Measurements from ENCODE around the gene ACACB.

ACACB gene

DNA sequence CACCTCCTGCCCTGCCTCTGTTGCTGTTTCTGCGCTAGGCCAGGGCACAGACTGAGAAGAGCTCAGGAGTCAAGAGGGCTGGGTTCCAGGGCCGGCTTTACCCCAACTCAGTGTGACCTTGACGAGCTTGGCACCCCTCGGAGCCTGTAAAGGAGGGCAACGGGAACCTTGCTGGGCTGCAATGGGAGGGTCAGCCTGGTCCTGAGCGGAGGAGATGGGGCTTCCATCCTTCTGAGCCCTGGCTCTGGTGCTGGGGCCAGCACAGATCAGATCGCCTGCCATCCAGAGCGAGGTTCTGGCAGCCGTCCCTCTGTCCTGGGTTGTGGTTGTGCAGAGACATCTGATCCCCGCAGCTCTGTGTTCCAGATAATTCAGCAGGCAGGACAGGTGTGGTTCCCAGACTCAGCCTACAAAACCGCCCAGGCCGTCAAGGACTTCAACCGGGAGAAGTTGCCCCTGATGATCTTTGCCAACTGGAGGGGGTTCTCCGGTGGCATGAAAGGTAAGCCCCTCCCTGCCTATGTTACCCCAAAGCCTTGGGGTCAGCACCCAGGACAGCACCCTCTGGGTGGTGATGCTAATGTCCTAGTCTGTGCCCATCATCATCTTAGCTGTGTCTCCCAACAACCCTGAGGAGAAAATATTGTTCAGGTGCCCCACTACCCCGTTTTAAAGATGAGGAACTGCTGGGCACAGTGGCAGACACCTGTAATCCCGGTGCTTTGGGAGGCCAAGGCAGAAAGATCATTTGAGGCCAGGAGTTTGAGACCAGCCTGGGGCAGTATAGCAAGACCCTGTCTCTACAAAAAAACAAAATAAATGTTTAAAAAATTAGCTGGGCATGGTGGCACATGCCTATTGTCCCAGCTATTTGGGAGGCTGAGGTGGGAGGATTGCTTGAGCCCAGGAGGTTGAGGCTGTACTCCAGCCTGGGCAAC is 142.5 kb downstream of the ACACB start:
- DNase-seq (ENCODE audit: low read depth), result no peak

DNA sequence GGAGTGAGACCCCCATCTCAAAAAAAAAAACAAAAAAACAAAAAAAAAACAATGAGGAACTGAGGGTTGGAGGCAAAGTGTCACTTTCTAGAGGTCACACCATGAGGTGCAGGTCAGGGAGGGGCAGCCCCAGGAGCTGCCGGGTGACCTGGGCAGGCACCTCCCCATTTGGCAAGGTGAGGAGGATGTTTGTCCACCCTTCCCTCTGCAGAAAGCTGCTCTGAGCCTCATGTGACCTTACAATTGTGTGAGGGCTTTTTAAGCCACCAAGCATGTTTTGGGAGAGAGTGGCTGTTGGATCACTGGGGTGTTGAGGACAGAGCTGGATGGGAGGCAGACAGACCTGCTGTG is 143.1 kb downstream of the ACACB start:
- no peak for DNase-seq (ENCODE audit: low read depth)

DNA sequence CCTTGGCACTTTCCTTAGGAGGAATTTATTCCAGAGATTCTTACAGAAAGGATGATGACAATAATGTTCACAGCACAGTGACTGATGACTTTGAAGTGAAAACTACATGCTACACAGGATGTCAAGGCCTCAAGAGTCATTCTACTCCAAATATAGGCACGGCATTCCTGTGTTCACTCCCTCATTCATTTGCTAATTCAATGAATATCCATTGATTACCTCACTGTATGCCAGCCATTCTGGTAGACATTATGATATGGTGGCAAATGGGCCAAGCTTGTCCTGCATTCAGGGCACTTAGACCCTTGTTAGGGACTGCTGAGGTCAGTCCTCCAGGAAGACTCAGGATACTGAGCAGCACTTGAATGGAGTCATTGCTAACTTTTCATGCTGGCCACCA is 144.7 kb downstream of the ACACB start:
- no peak for DNase-seq (ENCODE audit: low read depth)

DNA sequence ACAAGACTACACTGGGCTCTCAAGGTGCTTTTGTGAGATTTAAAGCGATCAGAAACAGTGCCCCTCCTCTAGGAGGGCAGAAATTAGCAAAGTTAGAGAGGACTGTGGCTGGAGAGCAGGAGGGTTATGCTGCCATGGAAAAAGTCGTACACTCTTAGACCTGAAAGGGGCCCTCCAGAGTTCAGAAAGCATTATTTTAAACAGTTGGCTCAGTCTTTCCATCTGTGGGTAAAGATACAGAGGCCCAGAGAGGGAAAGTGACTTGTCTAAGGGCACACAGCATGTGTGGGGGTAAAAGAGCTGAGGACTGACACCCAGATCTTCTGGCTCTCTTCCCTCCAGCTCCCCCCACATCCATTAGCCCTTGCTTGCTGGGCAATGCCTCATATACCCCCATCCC is 145.6 kb downstream of the ACACB start:
- no peak for DNase-seq (ENCODE audit: low read depth)

DNA sequence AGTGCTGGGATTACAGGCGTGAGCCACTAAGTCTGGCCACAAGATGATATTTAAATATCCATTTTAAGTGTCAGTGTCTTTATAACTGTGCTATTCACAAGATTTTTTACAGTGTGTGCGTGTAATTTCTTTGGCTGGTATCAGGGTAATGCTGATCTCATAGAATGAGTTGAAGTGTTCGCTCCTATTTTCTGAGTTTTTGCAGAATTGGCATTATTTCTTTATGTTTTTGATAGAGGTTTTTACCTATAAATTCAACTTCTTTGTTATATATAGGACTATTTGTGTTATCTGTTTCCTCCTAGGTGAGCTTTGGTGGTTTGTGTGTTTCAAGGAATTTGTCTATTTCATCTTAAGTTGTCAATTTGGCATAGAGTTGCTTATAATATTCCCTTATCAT is 147.1 kb downstream of the ACACB start:
- DNase-seq (ENCODE audit: low read depth), result no peak

DNA sequence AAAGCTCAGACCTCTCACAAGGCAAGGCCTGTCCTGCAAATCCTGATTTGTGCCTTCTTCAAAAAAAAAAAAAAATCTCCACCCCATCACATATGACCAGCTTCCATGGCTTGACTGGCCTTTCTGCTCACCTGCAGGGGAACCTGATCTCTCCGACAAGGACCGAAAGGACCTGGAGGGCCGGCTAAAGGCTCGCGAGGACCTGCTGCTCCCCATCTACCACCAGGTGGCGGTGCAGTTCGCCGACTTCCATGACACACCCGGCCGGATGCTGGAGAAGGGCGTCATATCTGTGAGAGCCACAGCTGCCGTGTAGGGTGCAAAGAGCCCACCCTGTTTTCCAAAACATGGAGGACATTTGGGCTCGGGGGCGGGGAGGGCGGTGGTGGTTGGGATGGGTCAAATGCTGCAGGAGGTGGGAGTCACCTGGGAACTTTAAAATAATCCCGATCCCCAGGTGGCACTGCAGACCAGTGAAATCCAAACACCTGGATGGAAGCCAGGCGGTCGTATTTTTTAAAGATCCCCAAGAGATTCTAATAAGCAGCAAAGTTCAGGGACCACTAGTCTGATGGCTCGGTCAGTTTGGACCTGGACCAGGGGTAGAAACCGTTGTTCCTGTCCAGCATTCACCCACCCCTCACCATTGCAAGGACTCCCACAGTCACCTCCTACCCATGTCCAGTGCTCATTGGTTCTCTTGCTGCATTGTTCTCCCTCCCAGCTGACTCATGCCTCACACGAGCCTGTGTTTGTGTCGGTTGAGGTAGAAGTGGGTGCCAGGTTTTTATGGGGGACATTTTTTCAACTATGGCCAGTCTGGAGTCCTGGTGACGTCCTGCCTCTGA is 147.9 kb downstream of the ACACB start:
- DNase-seq (ENCODE audit: low read depth), result no peak

DNA sequence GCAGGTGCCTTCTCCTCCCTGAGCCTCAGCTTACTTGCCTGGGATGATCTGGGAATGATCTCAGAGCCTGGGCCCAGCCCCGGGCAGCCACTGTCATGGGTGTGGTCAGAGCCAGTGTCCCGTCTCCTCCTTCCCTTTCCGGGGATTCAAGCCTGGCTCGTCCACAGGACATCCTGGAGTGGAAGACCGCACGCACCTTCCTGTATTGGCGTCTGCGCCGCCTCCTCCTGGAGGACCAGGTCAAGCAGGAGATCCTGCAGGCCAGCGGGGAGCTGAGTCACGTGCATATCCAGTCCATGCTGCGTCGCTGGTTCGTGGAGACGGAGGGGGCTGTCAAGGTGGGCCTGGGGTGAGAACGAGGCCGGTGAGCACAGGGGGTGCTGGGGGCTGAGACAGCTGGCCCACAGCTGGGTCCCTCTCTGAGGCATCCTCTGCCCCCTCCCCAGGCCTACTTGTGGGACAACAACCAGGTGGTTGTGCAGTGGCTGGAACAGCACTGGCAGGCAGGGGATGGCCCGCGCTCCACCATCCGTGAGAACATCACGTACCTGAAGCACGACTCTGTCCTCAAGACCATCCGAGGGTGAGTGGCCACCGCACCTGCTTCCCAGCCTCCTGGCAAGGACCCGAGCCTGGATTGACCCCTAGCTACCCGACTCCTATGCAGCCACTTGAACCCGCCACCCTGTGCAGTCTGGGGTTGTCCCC is 148.7 kb downstream of the ACACB start:
- no peak for DNase-seq (ENCODE audit: low read depth)

DNA sequence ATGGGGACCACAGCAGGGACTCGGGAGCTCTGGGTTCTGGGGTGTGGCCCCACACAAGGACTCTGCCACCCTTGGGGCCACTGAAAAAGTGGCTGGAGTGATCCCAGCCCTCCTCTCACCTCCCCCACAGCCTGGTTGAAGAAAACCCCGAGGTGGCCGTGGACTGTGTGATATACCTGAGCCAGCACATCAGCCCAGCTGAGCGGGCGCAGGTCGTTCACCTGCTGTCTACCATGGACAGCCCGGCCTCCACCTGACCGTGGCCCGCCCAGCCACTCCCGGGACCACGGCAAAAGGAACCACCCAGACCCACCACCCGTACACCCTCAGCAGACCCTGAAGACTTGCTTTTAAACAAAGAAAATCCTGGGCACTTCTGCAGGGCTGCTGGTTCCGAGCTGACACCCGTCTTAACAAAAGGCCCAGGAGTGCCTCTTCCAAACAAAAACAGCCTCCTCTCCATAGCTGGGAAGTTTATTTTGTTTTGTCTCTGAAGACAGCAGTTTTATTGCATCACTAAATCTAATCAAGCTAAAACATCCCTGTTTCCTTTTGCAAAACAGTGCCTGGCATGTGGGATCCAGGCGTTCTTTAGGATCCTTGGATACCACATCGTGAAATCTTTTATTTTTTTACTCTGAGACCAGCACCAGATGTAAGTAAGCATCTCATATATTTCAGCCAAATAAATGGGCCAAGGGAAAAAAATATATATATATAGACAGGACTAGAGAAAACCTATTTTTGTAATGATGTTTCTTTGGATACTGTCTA is 149.9 kb downstream of the ACACB start:
- no peak for DNase-seq (ENCODE audit: low read depth)

DNA sequence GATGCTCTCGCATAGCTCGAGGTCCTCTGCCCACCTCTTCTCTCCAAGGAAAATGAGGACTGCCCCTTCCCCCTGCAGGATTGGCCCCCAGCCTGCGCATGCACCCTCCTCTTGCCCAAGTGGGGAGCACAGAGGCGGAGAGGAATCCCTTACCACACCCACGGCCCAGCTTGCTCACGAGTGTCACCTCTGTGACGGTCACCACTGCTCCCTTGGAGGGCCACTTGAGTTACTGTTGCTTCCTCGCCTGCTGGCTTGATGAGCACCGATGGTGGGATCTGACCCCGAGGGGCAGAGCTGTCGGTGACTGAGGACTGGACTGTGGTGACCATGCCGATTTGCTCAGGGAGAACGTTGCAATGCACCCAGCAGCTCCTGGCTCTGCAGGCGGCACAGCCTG is 151.0 kb downstream of the ACACB start:
- no peak for DNase-seq (ENCODE audit: low read depth)

DNA sequence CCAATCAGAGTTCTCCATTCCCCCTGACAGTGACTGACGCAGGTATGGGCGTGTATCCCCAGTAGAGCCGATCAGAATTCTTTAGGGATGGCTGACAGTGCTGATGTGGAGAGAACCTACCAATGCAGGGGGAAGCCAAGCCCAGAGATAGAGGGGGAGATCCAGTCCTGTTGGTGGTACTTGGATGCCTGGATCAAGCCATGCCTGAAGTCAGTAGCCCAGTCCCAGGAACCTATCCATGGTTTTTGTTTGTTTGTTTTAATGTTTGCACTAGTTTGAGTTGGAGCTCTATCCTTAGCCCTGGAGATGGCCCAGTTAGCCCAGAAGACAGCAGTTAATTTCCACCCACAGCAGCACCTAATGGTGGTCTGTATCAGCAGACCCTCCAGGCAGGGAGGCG is 152.5 kb downstream of the ACACB start:
- DNase-seq (ENCODE audit: low read depth), result no peak

DNA sequence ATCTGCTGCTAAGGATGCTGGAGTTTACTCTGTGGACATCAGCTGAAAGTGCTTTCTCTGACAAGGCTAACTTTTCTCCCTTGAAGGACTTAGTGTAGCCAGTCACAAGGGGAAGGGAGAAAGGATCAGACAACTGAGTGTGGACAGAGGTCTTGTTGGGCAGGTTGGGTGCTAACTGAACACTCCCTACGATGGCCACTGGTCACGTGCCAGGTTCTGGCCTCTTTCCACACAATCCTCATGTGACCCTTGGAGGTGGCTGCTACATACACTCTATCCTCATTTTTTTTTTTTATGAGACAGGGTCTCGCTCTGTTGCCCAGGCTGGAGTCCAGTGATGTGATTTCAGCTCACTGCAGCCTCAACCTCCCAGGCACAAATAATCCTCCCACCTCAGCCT is 153.0 kb downstream of the ACACB start:
- DNase-seq (ENCODE audit: low read depth), result no peak

DNA sequence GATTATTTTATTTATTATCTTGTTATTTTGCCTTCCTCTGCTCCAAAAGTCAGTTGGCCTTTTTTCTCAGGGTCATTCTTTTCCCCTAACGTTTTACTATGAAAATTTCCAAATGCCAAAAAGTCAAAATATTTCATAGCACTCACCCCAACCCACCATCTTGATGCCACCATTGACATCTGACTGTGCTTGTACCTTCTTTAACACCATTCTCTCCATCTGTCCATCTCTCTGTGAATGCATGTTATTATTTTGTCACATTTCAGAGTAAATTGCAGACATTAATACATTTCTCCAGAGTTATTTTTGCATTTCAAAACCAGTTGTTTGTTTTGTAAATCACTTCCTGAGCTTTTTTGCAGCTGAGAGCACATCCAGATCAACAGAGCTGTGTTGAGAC is 154.1 kb downstream of the ACACB start:
- DNase-seq (ENCODE audit: low read depth), result no peak

DNA sequence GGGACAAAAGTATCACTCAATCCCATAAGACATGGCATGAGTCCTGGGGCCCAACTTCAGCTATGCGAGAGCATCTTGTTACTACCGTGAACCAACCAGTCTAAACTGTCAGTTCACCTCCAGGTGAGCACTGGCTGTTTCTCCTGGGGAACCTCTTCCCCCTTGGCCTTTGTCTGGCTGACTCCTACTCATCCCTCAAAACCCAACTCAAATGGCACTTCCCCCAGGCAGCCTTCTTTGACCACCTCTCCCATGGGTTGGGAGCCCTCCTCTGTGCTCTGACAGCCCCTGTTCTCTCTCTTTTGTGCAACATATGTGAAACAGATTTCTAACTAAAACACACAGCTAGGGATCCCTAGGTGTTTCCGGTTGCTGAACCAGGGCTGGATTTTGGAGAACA is 155.0 kb downstream of the ACACB start:
- DNase-seq (ENCODE audit: low read depth), result no peak

DNA sequence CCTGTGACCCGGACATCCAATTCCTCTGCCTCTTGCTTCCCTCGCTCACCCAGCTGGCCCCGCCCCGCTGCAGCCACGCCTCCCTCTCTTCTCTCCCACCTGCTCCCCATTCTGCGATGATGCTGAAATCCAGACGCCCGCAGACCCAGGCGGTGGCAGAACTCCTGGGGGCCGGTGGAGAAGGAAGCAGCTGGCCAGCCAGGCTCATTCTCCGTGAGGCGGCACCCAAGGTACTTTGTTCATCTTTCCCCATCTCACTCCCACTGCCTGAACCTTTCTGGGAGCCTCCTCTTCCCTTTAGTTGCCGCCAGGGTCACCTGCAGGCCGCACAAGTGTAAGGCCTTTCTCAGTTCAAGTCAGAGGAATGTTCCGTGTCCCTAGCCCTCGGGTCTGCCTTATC is 157.0 kb downstream of the ACACB start:
- no peak for DNase-seq (ENCODE audit: low read depth)

DNA sequence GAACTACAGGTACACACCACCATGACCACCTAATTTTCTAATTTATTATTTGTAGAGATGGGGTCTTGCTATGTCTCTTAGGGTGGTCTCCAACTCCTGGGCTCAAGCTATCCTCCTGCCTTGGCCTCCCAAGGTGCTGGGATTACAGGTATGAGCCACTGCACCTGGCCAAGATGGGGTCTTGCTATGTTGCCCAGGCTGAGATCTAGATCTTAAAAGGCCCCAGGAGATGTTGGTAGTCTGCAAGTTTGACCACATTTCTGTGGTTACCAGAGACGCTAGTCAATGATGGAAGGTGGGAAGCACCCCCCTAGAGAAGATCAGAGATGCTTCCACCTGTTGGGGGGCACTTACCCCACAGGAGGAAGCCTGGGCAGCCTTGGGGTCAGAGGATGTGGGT is 158.0 kb downstream of the ACACB start:
- no peak for DNase-seq (ENCODE audit: low read depth)

DNA sequence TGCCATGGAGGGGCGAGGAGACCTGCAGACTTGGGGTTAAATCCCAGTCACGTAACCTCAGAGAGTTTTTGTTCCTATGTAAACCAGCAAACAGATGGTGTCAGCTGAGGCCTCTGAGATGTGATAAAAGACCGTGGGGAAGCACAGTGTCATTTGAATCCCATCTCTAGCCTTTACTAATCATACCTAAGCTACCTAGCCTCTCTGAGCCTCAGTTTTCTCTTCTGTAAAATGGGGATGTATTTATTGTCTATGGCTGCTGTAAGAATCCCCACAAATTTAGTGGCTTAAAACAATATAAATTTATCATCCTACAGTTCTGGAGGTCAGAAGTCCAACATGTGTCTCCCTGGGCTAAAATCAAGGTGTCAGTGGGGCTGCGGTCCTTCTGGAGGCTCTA is 158.8 kb downstream of the ACACB start:
- DNase-seq (ENCODE audit: low read depth), result no peak

DNA sequence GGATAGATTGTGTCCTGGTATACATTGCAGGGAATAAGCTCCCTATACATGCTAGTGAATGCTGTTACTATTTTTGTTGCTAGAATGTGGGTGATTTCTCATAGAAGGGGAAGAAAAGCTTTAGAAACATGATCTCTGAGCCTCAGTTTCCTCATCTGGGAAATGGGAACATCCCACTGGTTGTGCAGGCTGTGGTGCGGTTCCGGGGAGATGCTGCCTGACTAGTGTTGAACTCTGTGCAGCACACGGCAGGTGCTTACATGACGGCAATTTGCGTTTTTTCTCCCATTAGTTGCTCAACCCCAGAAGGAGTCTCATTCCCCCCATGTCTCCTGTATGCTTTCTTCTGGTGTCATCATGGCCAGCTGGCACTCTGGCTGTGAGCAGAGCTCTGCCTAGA is 159.8 kb downstream of the ACACB start:
- DNase-seq (ENCODE audit: low read depth), result no peak

DNA sequence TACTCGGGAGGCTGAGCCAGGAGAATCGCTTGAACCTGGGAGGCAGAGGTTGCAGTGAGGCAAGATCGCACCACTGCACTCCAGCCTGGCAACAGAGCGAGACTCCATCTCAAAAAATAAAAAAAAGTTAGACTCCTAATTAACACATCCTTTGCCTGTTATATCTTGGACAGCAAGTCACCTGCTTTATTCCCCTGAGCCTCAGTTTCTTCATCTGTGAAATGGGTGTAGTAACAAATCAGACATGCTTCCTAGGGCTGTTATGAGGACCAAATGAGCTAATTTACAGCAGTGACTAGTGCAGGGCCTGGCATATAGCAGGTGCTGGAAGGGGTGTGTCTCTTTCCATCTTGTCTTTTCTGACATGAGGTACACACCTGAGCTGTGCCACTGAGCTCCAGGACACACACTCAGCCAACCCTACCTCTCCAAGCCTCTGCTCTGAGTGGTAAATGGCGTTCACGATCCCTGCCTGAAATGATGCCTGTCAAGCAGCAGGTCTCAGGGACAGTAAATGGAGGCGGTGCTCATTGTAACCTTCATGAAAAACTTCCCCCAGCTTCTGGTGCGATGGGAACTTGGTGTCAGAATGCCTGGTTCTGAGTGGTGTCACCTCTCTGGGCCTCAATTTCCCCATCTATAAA is 161.0 kb downstream of the ACACB start:
- DNase-seq (ENCODE audit: low read depth), result no peak

DNA sequence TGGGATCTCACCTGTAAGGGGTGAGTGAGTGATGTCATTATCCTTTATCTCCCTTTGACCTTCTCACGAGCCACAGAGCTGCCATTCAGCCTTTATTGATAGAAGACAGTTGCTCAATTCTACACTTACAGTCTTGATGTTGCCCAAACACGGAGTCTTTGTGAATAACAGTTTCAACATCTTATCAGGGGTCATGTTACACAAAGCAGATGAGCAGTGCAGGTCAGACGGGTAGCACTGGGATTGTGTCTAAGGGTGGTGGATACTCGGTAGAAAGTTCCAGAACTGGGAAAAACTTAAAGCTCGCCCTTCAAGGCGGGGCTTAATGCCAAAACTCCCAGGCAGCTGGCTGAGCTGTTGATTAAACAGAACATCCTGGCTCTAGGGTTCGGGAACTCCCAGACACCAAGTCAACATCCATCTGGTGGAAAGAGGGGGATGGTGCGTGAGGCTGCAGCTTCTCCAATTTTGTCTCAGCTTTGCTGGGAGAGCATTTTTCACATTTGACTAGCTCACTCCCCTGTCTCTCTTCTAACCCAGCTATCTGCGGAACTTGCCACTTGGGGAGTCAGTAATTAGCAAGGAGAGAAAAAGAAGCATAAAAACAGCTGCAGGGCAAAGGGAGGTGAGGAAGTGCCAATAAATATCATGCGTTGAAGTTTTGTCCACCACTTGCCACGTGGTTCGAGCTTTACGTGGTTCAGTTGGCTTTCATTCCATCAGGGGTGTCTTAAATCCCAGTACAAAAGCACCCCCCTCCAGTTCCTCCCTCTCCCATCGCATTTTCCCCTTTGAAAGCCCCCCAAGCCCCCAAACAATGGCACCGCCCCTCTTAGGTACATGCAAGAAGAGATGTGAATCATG is 161.7 kb downstream of the ACACB start:
- DNase-seq (ENCODE audit: low read depth), result no peak

DNA sequence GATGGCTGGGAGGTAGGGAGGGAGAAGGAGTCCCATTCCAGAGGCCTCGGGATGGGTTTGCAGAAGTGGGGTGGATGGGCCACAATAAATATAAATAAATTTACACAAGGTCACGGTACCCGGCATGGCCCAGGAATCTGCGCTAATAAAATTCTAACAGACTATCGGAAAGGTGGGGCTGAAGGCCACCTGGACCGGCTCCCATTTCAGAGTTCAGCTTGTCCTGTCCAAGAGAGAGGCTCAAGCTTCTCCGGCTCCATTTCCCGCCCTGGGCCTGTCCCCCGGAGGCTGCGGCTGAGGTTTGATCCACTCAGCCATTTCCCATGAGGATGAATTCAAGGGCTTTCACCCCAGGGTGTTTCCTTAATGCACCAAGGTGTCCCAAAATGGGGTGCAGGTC is 162.5 kb downstream of the ACACB start:
- no peak for DNase-seq (ENCODE audit: low read depth)

Measured in HS-5 (cell line).